ENCODE results near the gene SLC9A7. TPM values are rescaled to one million over a fixed set of nuclear protein-coding genes. Genes with fewer than 3 reads are reported as not detected.
A peak's percentile ranks its signal among the peaks of the same experiment; 100 is the strongest.

Gene SLC9A7
- total RNA-seq, 1 donor from 2014 or later = 4.4 TPM

GRCh38 chrX:46676399-46677356 lies 82.2 kb downstream of the SLC9A7 start:
- ATAC-seq (ENCODE audit: poor library complexity) (no peak), DNase-seq (no peak)
- intact Hi-C loops (cut with DNase I) = no loop called here

GRCh38 chrX:46673620-46674359 lies 85.1 kb downstream of the SLC9A7 start:
- DNase-seq = no peak
- intact Hi-C loops (cut with DNase I) = no loop called here
- ATAC-seq (ENCODE audit: poor library complexity) = no peak

- intact Hi-C loops (cut with DNase I) = no loop called here
- no peak for ATAC-seq (ENCODE audit: poor library complexity)
- no peak for DNase-seq
Observed at GRCh38 chrX:46670316-46670715, 88.6 kb downstream of the SLC9A7 start.

DNA sequence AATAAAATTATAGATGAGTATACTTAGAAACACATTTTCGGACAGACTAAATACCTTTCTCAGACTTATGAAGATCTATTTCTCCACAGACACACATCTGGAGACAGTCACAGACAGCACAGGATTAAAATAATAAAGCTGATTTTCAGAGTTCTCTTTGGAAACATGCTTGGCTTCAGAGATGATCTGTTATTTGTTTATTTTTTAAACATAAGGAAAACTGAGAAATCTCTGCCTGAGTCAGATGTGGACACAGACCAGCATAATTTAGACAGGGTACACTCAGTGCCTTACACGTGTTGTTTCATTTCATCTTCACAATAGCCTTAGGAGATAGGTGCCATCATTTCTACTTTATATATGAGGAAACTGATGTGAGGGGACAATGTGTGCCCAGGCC lies 92.1 kb downstream of the SLC9A7 start:
- no peak for ATAC-seq (ENCODE audit: poor library complexity)

DNA sequence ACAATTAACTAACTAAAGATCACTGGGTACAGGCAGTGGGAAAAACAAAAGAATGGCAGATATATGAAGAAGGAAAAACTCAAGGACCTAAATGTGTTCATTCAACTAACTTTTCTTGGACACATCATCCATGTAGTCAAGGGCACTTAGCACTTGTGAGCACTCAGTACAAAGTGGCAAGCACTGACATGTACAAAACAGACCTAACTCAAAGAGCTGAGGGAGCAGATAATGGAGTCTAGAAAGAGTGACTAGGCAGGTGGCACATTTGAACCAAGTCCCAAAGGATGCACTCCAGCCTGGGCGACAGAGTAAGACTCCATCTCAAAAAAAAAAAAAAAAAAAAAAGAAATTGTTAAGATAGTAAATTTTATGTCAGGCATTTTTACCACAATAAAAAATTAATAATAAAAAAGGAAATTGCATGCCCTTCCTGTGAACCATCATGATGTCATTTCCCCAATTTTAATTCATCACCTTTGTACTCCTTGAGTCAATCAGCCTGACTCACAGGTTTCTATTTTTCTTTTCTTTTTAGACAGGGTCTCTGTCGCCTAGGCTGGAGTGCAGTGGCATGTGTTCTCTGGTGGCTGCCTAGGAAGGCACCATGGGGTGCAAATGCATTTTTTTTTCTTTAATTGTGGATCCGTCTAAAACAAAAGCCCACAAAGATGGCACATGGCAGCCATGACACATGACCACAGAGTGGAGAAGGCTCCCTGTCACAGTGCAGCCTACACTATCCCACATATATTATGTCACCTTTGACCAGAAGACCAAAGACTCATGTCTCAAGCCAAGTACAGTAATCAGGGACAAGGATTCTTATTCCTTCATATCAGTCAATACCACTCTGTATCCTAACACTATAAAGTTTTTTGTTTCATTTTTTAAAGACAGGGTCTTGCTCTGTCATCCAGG lies 93.4 kb downstream of the SLC9A7 start:
- intact Hi-C loops (cut with DNase I) = no loop called here

More for the DNA sequence above, 92.1 kb downstream of the SLC9A7 start:
- intact Hi-C loops (cut with DNase I) = no loop called here
- no peak for DNase-seq

GRCh38 chrX:46662188-46662958 lies 96.5 kb downstream of the SLC9A7 start:
- intact Hi-C loops (cut with DNase I) = no loop called here
- ATAC-seq (ENCODE audit: poor library complexity) (no peak), DNase-seq (no peak)

More for the DNA sequence above, 93.4 kb downstream of the SLC9A7 start:
- ATAC-seq (ENCODE audit: poor library complexity) = no peak
- DNase-seq = no peak

- intact Hi-C loops (cut with DNase I) = no loop called here
- no peak for ATAC-seq (ENCODE audit: poor library complexity)
Observed at GRCh38 chrX:46653482-46653881, 105.4 kb downstream of the SLC9A7 start.

GRCh38 chrX:46649421-46650260 lies 109.3 kb downstream of the SLC9A7 start:
- DNase-seq (peak; percentile 52), ATAC-seq (ENCODE audit: poor library complexity) (peak; percentile 94)
- intact Hi-C loops (cut with DNase I) = no loop called here

More at GRCh38 chrX:46653482-46653881, 105.4 kb downstream of the SLC9A7 start:
- no peak for DNase-seq

DNA sequence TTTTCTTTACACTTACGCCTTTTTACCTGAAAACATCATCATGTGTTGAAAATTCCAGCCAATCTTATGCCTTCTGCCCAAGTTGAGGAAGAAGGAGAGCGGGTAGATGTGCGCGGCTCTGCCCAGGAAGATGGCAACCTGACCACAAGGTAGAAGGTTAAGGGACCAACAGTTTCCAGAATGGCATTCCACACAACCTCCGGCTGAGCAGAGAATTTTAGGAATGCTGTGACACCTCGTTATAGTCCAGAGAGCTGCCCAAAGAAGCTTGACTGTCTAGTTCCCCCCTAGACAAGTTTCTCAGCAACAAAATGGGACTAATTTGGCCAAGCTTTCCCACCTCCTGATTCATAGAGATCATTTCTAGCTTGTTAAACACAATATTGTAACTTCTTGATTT lies 110.3 kb downstream of the SLC9A7 start:
- intact Hi-C loops (cut with DNase I) = no loop called here
- DNase-seq (no peak), ATAC-seq (ENCODE audit: poor library complexity) (no peak)

DNA sequence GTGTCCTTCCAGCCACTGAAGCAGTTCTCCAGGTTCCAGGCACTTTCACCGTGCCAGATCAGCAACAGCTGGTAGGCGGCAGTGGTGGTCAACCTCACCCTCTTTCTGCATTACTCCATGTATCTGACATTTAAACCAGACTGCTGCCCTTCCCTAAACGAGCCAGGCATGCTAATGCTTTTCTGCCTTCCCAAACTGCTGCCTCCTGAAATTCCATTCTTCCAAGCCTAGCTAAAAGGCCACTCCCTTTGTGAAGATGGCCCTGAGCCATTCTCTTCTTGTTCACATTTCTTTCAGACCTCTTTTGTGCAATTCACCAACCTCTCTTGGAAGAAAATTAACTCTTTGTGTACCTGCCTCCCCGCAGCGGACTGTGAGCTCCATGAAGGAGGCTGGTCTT lies 111.7 kb downstream of the SLC9A7 start:
- no peak for ATAC-seq (ENCODE audit: poor library complexity)
- DNase-seq = no peak
- intact Hi-C loops (cut with DNase I) = no loop called here

DNA sequence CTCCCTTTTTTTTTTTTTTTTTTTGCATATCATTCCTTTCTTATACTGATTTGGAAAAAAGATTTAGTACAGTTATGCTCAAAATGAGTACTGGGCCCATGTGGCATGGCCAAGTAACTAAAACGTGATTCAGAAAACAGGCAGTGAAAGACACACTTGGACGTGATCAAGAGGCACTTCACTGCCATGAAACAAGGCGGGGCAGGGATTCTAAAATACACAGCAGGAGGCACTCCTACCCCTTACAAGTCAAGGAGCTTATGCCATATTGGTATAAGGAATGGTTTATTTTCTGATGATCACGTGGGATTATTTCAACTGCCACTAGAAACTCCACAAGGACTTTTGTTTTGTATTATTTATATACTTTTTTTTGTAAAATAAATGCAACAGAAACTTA lies 113.3 kb downstream of the SLC9A7 start:
- DNase-seq = no peak
- no peak for ATAC-seq (ENCODE audit: poor library complexity)
- intact Hi-C loops (cut with DNase I) = no loop called here

GRCh38 chrX:46643636-46644035 lies 115.3 kb downstream of the SLC9A7 start:
- DNase-seq (no peak), ATAC-seq (ENCODE audit: poor library complexity) (no peak)
- intact Hi-C loops (cut with DNase I) = loop anchor here (5.0 kb wide), 1 partner anchor 66 kb away; no protein-coding TSS in a partner anchor

GRCh38 chrX:46642145-46642544 lies 116.8 kb downstream of the SLC9A7 start:
- DNase-seq (no peak), ATAC-seq (ENCODE audit: poor library complexity) (peak; percentile 92)
- intact Hi-C loops (cut with DNase I) = loop anchor here (5.0 kb wide), 1 partner anchor 65 kb away; no protein-coding TSS in a partner anchor

DNA sequence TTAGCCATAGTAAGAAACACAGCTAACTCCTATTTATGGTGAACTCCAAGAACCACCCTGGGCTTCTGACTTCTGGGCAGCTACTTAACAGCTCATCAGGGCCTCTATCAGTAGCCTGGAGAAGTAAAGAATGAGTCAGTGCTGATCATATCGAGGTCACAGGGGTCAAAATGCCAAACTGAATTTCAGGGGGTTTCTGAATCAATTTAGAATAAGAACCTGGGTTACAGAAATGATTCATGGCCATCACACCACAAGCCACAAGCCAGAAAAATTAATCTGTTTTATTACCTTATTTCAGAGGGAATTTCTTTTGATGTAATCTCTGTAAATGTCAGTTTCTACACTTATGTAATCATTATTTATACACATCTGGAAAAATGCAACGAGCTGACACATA lies 121.0 kb downstream of the SLC9A7 start:
- intact Hi-C loops (cut with DNase I) = no loop called here
- ATAC-seq (ENCODE audit: poor library complexity) (no peak), DNase-seq (no peak)

DNA sequence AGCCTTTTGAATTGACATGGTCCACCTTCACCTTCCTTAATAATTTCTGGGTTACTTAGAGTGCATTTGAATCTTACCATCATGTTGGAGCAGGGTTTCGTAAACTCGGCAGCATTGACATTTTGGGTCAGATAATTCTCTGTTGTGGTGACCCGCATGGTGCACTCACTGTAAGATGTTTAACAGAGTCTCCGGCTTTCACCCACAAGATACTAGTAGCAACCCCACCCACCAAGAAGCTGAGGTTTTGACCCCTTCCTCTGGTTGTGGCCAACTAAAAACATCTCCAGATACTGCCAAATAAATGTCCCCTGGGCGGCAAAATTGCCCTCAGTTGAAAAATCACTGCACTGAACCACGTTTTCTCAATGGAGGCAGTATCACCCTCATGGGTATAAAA lies 122.7 kb downstream of the SLC9A7 start:
- DNase-seq (no peak), ATAC-seq (ENCODE audit: poor library complexity) (no peak)
- intact Hi-C loops (cut with DNase I) = no loop called here

GRCh38 chrX:46635186-46635585 lies 123.7 kb downstream of the SLC9A7 start:
- intact Hi-C loops (cut with DNase I) = no loop called here
- no peak for ATAC-seq (ENCODE audit: poor library complexity)

GRCh38 chrX:46634577-46634976 lies 124.3 kb downstream of the SLC9A7 start:
- intact Hi-C loops (cut with DNase I) = no loop called here
- DNase-seq = no peak
- ATAC-seq (ENCODE audit: poor library complexity) = no peak

More at GRCh38 chrX:46635186-46635585, 123.7 kb downstream of the SLC9A7 start:
- DNase-seq = no peak

All from Right ventricle myocardium superior (tissue), 1 donor.